Lung (tissue), 12 donors: ENCODE measurements around the gene DNAJC11. TPM values are rescaled to one million over a fixed set of nuclear protein-coding genes. Genes with fewer than 3 reads are reported as not detected.
"Not testable (repeated sequence)": the region's sequence is repeated elsewhere in the genome, so short reads cannot be mapped to it uniquely, and the experiment has no call there.

Experiments used
- ATAC-seq: fragments of 200-7000 bp; cut with Tn5 transposase; one replicate; pipeline ENCODE4 v1.9.1; 2020; ENCODE audit warnings: moderate number of reproducible peaks; ENCODE audit not compliant: insufficient read depth, low FRiP score
- DNase-seq, 3 donors: peaks; one replicate each; pipeline ENCODE4 v3.0.0-alpha.2; 2013 to 2017
- H3K27ac ChIP-seq, 2 donors: one replicate each; pipeline ENCODE4 v1.5.1; 2013; ENCODE audit warnings: mild to moderate bottlenecking in 2 of 2, moderate library complexity in 2 of 2, control low read depth in 1 of 2, inconsistent platforms in 1 of 2, low read depth in 1 of 2, low read length in 1 of 2
- H3K27me3 ChIP-seq, 3 donors: one replicate each; pipeline ENCODE4 v1.5.1; 2013; ENCODE audit warnings: low read length in 2 of 3; ENCODE audit not compliant: control insufficient read depth in 3 of 3, insufficient read depth in 3 of 3
- H3K36me3 ChIP-seq, 4 donors: one replicate each; pipeline ENCODE4 v1.5.1; 2013; ENCODE audit warnings: low read length in 4 of 4, mild to moderate bottlenecking in 1 of 4, moderate library complexity in 1 of 4; ENCODE audit not compliant: control insufficient read depth in 4 of 4, insufficient read depth in 4 of 4
- H3K4me1 ChIP-seq, 5 donors: one replicate each; pipeline ENCODE4 v1.5.1; 2013; ENCODE audit warnings: low read length in 5 of 5, mild to moderate bottlenecking in 2 of 5, moderate library complexity in 1 of 5; ENCODE audit not compliant: control insufficient read depth in 5 of 5, insufficient read depth in 5 of 5
- H3K4me3 ChIP-seq: one replicate; pipeline ENCODE4 v1.5.1; 2013; ENCODE audit warnings: mild to moderate bottlenecking, control low read depth, moderate library complexity
- H3K9ac ChIP-seq, 2 donors: one replicate each; pipeline ENCODE4 v1.5.1; 2013; ENCODE audit warnings: low read length in 2 of 2, control low read depth in 1 of 2; ENCODE audit not compliant: insufficient read depth in 1 of 2
- H3K9me3 ChIP-seq, 4 donors: one replicate each; pipeline ENCODE4 v1.5.1; 2013; ENCODE audit warnings: low read length in 3 of 4, mild to moderate bottlenecking in 1 of 4, moderate library complexity in 1 of 4; ENCODE audit not compliant: control insufficient read depth in 4 of 4, insufficient read depth in 3 of 4
- CTCF ChIP-seq: IDR thresholded peaks from 2 replicates; pipeline ENCODE4 v1.5.1; 2012; ENCODE audit warnings: mild to moderate bottlenecking; ENCODE audit errors: control extremely low read depth, extremely low read depth
- WGBS, 2 donors: extraction: QIAGEN DNeasy Blood & Tissue Kit; methylation state at CpG; one replicate each; pipeline ENCODE4 v1.1.7; 2013; 5-methylcytosine and 5-hydroxymethylcytosine counted together
- polyA plus RNA-seq, 2 donors: library from polyadenylated mRNA; stranded (reverse); fragments of 200-250 nt; gene quantifications; one replicate each; pipeline ENCODE4 v1.2.1, GENCODE V29; 2013
- total RNA-seq, 2 donors: library from RNA; depleted of rRNA in 1 of 2; stranded (reverse); fragments of >200 nt in 1 of 2; gene quantifications; one replicate each; pipeline ENCODE4 v1.2.1, GENCODE V29; 2014 to 2021
- donor health status: control.
- donor health status: control.
- donor health status: Bipolar disorder and iron deficiency.
- donor health status: healthy.
- donor health status: DM: yes; HTN: yes; CAD: no.

Gene DNAJC11
- total and polyA plus RNA-seq, 4 donors: 18.6 to 43.0 (median 30.4) TPM

- ATAC-seq: peak; percentile 28
- WGBS, 2 donors: 0% methylated on average over 77 to 103 of the region's 103 CpGs
- peaks cover 3 to 30% (median 16%) of the 10 kb centered on the region in 5 donors for H3K4me1 ChIP-seq
Measured at GRCh38 chr1:6601923-6602668, 99.5 kb downstream of the DNAJC11 start.

GRCh38 chr1:6601049-6601922 is 100.3 kb downstream of the DNAJC11 start:
- H3K4me1 ChIP-seq: peaks cover 3 to 30% (median 16%) of the 10 kb centered on the region in 5 donors
- H3K36me3 ChIP-seq: peaks cover 0 to 23% (median 12%) of the 10 kb centered on the region in 4 donors
- WGBS, 2 donors: 0% methylated on average over 40 of the region's 40 CpGs
- TF ChIP-seq CTCF: no peak
- H3K4me3 ChIP-seq: peak overlapping the region; percentile 95
- H3K27me3 ChIP-seq: no peaks in the 10 kb centered on the region
- ATAC-seq (peak; percentile 45), DNase-seq (peak; percentile 73 to 90 (median 86))
- H3K27ac ChIP-seq: peak overlapping the region; percentile 94 to 95
- peak overlapping the region; percentile 49 to 63 for H3K9ac ChIP-seq
- H3K9me3 ChIP-seq: no peaks in the 10 kb centered on the region

More at GRCh38 chr1:6601923-6602668, 99.5 kb downstream of the DNAJC11 start:
- Histone ChIP-seq H3K27ac (peak overlapping the region; percentile 94 to 95), H3K9ac (peak overlapping the region; percentile 49 to 63), H3K36me3 (peaks cover 0 to 16% (median 10%) of the 10 kb centered on the region in 4 donors), H3K27me3 (no peaks in the 10 kb centered on the region), H3K4me3 (peak overlapping the region; percentile 95), H3K9me3 (no peaks in the 10 kb centered on the region)
- DNase-seq: peak; percentile 87 to 92 (median 88)
- TF ChIP-seq CTCF: no peak

- no peak for ATAC-seq
Measured at GRCh38 chr1:6600410-6601048, 101.1 kb downstream of the DNAJC11 start.

GRCh38 chr1:6599991-6600390 is 101.6 kb downstream of the DNAJC11 start:
- DNase-seq, H3K9ac ChIP-seq, H3K9me3 ChIP-seq, ATAC-seq, H3K27me3 ChIP-seq, H3K4me3 ChIP-seq: not testable (repeated sequence)
- Histone ChIP-seq H3K27ac (peak overlapping the region in 1 of 2 donors; percentile 95), H3K36me3 (peaks cover 0 to 35% (median 17%) of the 10 kb centered on the region in 4 donors), H3K4me1 (peaks cover 3 to 26% (median 16%) of the 10 kb centered on the region in 5 donors)
- WGBS, 2 donors: 34 to 57% methylated on average over 8 of the region's 8 CpGs

More at GRCh38 chr1:6600410-6601048, 101.1 kb downstream of the DNAJC11 start:
- H3K36me3 ChIP-seq: peaks cover 0 to 30% (median 16%) of the 10 kb centered on the region in 4 donors
- H3K27ac ChIP-seq: peak overlapping the region; percentile 94 to 95
- H3K4me1 ChIP-seq: peaks cover 3 to 30% (median 16%) of the 10 kb centered on the region in 5 donors
- no peaks in the 10 kb centered on the region for H3K27me3 ChIP-seq
- H3K9ac ChIP-seq: peak overlapping the region; percentile 1 to 63
- peak overlapping the region; percentile 95 for H3K4me3 ChIP-seq
- H3K9me3 ChIP-seq: no peaks in the 10 kb centered on the region
- DNase-seq: no peak
- no peak for TF ChIP-seq CTCF
- WGBS, 2 donors: 16 to 18% methylated on average over 10 of the region's 10 CpGs
